HPDE6-E6E7 (cell line): Measurements from ENCODE around the gene SLC35E4.
"Not testable (repeated sequence)": the region's sequence is repeated elsewhere in the genome, so short reads cannot be mapped to it uniquely, and the experiment has no call there.

Source experiments
- DNase-seq: peaks from one replicate; pipeline ENCODE4 v3.0.0; 2011; ENCODE audit warnings: missing footprints; ENCODE audit errors: extremely low spot score

SLC35E4 gene, protein sequence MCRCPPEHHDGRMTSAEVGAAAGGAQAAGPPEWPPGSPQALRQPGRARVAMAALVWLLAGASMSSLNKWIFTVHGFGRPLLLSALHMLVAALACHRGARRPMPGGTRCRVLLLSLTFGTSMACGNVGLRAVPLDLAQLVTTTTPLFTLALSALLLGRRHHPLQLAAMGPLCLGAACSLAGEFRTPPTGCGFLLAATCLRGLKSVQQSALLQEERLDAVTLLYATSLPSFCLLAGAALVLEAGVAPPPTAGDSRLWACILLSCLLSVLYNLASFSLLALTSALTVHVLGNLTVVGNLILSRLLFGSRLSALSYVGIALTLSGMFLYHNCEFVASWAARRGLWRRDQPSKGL

DNA sequence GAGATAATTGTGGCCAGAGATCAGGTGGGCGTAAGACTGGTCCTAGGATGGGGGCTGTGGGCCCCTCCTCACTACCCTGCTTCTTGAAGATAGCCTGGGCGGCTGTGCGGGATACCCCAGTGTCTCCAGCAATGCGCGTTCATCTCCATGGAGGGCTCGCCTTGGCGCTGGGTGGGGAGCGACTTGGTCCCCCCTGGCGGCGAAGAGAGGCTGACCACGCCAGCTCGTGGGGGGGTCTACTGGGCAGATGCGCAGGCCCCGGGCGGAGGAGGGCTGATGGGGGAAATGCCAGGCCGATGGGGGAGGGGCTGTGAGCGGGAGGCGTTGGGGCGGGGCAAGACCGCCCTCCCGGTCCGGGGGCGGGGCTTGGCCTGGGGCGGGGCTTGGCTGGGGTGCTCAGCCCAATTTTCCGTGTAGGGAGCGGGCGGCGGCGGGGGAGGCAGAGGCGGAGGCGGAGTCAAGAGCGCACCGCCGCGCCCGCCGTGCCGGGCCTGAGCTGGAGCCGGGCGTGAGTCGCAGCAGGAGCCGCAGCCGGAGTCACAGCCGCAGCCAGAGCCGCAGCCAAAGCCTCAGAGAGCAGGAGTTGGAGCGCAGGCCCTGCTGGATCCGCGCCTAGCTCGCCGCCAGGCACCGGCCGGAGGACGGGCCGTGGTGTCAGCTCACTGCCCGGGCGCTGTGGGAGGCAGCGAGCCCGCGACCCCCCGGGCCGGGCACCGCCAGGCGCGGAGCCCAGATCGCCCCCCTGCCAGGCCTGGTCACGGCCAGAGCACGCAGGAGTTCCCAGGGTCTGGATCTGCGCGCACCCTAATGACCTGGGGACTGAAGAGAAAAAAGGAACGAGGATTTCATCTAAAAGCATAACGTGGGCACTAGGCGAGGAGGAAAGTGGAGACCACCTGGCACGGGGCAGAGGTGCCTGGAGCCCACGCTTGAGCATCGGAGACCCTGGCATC is at the start of gene SLC35E4:
SLC35E4 (plus strand) TSS at position 509 of the 953 bp plus-strand sequence. CDS start 670 bp downstream, outside the sequence.
- peak; percentile 81 for DNase-seq

DNA sequence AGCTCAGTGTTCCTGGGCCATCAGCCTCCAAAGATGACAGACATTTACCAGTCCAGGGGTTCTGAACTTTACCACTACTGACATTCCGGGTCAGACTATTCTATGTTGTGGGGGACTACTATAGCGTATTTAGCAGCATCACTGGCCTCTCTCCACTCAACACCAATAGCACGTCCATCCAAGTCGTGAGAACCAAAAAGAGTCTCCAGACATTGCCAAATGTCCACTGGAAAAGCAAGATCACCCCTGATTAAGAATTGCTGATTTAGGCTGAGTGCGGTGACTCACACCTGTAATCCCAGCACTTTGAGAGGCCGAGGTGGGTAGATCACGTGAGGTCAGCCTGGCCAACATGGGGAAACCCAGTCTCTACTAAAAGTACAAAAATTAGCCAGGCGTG is 49.2 kb upstream of the SLC35E4 start:
- DNase-seq, result no peak

DNA sequence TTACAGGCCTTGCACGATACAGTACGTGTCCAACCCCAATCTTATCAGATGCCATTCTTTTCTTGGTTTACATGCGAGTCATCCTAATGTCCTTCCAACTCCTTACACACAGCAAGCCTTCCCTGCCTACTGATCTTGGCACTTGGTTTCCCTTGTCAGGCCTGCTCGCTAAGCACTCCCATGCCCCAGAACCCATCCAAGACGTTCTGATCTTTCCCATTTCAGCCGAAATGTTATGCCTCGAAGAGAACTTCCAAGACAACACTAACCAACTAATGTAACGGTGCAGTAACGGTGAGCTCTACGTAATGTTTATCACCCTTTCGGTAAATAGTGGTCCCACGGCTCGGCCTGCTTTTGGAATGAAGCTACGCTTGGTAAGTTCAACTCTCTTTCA is 44.4 kb upstream of the SLC35E4 start:
- no peak for DNase-seq

DNA sequence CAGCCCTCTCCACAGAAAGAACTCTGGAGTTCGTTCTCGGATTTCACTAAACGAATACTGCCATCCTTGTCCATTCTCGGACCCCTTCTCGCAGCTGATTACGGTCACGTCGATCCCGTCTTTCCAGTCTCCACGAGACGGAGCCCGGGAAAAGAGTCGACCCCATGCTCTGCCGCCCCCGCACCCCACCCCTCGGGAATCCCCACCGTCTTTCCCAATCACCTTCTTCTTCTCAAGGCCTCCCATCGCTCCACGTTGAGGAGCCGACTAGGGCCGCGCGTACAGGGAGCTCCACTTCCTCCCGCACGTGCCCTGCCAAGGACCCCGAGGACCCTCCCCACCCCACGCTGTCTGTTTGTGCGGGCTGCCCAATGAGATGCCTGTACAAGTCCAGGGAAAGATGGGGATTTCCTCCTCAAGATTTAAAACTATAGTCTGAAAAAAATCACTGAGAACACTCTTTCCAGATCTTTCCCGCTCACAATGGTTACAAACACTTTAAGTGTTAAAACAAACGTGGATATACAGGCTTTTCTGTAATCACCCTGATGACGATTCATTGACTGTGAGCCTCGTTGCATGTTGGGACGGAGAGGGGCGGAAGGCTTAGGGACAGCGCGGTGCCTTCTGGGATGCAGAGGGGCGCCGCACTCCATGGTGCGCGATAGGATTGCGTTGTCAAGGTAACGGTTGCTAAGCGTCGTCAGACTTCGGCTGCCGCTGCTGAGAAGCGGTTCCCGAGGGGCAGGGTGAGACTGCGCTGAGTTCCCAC is 43.8 kb upstream of the SLC35E4 start, which contains the start of gene PES1:
PES1 (minus strand) TSS at position 323 of the 772 bp plus-strand sequence; CDS start at position 246, 77 bp downstream.
- DNase-seq, result peak; percentile 89

DNA sequence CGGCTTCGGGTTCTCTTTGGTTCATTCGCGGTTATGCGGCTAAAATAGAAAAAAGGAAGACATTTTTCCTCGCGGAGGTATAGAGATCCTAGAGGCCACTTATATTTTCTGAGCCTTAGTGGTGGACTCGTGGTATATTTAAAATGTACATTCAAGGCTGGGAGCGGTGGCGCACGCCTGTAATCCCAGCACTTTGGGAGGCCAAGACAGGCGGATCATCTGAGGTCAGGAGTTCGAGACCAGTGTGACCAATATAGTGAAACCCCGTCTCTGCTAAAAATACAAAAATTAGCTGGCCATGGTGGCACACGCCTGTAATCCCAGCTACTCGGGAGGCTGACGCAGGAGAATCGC is 43.2 kb upstream of the SLC35E4 start:
- not testable (repeated sequence) for DNase-seq

DNA sequence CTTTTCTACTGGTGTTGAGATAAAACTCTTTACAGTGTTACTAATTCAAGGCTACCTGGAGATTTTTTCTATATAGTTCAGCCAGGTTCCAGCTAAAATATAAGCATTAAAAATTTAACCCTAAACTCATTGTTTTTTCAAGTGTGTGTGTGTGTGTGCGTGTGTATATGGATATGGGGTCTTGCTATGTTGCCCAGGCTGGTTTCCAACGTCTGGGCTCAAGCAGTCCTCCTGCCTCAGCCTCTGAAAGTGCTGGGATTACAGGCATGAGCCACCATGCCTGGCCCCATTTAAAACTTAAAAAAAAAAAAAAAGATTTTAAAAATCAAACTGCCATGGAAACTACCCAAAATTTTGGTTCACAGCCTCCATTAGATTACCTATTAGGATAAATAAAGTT is 39.4 kb upstream of the SLC35E4 start:
- DNase-seq, result no peak

DNA sequence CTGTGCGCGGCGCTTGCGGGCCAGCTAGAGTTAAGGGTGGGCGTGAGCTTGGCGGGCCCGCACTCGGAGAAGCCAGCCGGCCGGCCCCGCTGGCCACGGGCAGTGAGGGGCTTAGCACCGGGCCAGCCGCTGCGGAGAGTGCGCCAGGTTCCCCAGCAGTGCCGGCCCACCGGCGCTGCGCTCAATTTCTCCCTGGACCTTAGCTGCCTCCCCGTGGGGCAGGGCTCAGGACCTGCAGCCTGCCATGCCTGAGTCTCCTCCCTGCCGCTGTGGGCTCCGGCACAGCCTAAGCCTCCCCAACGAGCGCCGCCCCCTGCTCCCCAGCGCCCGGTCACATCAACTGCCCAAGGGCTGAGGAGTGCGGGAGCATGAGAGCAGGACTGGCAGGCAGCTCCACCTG is 38.7 kb upstream of the SLC35E4 start:
- DNase-seq, result no peak

DNA sequence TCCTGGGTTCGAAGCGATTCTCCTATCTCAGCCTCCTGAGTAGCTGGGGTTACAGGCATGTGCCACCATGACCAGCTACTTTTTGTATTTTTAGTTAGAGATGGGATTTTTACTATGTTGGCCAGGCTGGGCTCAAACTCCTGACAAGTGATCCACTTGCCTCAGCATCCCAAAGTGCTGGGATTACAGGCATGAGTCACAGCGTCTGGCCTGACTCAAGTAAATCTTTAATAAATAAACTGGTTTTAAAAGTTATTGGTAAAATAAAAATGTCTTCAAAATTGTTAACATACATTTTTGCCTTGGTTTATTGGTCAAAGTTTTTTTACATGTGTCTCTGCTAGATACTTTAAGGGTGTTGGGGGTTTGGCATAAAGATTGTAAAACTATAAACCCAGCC is 36.6 kb upstream of the SLC35E4 start:
- DNase-seq, result no peak

DNA sequence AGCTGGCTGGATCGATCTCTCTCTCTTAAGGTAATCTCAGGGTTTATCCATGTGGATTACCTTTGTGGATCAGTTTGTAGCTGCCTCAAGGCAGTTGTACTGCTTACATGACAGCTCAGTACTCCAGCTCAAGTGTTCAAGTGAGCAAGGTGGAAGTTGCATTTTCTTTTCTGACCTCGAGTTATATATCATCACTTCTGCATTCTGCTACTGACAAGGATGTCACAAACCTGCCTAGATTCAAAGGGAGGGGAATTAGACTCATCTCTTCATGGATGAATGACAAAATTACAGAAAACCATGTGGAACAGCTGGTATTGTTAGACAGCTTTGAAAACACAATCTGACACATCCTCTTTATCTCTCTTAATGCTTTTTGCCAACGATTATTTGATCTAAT is 34.7 kb upstream of the SLC35E4 start:
- no peak for DNase-seq

DNA sequence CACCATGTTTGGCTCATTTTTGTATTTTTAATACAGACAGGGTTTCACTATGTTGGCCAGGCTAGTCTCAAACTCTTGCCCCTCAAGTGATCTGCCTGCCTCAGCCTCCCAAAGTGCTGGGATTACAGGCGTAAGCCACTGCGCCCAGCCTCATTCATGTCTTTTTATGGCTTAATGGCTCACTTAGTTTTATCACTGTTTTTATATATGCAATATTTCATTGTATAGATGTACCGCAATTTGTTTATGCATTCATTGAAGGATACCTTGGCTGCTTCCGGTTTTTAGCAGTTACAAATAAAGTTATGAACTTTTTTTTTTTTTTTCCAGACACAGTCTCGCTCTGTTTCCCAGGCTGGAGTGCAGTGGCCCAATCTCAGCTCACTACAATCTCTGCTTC is 34.1 kb upstream of the SLC35E4 start:
- DNase-seq, result no peak

DNA sequence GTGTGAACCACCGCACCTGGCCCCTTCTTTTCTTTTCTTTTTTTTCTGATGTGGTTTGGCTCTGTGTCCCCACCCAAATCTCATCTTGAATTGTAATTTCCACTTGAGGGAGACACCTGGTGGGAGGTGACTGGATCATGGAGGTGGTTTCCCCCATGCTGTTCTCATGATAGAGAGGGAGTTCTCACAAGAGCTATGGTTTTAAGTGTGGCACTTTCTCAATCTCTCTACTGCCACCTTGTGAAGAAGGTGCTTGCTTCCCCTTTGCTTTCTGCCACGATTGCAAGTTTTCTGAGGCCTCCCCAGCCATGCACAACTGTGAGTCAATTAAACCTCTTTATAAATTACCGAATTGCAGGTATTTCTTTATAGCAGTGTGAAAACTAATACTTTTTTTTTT is 33.5 kb upstream of the SLC35E4 start:
- DNase-seq, result no peak

DNA sequence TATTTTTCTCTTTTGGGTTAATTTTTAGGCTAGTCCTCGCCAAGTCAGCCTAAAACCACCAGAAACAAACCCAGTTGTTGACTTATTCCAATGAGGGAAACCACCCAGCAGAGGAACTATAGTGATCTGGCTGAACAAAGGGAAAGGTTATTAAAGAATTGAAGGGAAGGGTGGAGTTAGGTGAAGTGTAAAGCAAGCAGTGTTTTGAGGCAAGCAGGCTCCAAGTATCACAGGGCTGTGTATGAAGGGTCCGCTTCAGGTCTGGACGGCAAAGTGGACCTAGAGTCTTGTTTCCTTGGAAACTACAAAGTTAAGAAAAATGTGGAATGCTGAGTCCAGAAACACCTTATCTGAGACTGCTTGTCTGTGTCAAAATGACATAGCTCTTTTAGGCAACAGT is 31.8 kb upstream of the SLC35E4 start:
- no peak for DNase-seq

DNA sequence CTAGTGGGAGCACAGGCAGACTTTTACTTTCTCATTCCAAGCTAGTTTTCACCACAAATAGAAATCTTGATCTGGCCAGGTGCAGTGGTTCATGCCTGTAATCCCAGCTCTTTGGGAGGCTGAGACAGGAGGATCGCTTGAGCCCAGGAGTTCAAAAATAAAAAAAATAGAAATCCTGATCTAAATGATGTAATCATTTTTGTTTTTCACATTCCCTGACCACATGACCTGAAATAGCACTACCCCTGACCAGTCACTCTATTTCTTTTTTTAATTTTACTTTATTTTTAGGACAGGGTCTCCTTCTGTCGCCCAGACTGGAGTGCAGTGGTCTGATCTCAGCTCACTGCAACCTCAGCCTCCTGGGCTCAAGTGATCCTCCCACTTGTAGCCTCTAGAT is 30.9 kb upstream of the SLC35E4 start:
- DNase-seq, result no peak

DNA sequence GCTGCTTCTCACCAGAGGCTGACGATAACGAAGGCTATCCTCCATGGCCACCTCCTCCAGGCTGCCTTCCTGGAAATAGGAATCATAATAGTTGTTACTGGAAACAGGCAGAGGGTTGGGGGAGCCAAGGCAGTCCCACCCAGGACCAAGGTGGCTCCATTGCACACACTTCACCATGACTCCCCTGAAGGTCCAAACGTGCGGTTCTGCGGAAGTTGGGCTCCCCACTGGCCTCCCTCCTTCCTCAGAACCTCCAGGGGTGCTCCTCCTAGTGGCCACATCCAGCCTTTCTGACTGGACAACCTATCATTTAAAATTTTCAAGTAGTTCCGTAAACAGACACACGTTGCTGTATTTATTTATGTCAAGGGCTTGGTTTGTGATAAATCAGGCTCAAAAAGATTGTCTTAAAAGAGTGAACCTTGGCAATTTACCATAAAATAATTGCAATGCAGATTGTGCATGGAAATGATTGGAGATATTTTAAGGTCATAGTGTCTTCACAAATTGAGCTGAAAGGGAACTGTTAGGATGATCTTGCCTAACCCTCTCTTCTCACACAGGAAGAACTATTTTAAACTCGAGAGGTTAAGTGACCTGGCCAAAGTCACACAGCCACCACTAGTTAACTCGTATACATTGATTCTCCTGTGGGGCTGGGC is 30.0 kb upstream of the SLC35E4 start:
- peak; percentile 35 for DNase-seq

DNA sequence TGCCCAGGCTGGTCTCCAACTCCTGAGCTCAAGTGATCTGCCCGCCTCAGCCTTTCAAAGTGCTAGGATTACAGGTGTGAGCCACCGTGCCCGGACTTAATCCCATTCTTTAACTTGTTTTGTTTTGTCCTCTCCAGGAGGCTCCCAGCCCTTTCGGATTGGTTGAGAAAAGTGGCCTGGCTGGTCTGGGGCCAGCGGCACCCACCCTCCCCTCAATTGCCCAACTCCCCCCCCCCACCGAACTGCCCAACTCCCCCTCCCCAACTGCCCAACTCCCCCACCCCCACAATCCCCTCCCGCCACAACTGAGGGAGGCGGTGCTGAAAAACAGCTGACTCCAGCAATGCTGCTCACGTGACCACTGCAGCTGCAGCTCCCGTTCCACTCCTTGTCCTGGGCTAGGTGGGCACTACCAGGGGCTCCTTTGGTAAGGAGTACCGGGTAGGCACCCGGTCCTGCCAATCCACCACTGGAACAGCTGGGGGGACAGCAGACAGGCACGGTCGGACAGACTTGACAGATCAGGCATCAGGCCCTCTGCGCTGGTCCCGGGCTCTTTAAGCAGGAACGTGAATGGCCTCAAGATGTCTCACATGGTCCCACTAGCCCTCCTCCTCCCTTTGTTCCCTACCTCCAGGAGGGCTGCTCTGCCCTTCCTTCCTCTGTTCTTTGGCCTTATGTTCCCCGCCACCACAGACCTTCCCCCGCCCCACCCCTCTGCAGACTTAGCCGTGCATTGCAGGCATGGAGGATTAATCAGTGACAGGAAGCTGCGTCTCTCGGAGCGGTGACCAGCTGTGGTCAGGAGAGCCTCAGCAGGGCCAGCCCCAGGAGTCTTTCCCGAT is 28.9 kb upstream of the SLC35E4 start, which contains the start of gene TCN2:
TCN2 (plus strand) TSS at position 720 of the 845 bp plus-strand sequence. CDS start 158 bp downstream, outside the sequence.
- peak; percentile 54 for DNase-seq

DNA sequence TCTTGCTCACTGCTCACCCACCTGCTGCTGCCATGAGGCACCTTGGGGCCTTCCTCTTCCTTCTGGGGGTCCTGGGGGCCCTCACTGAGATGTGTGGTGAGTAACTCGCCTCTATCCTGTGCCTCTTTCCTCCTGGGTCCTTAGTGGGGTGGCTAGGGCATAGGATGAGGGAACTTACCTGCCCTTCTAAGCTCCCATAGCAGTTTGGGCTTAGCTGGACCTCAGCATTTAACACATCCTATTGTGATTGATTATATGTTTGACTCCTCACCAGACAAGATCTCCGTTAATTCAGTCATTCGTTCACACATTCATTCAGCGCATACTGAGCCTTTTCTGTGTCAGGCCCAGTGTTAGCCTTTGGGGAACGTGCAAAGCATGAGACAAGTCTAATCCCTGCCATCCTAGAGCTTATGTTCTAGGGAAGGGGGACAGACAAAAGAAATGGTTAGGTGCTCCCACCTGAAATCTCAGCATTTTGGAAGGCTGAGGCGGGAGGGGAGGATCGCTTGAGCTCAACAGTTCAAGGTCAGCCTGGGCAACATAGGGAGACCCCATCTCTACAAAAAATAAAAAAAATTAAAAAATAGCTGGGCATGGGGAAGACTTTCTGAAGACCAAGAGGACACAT is 28.2 kb upstream of the SLC35E4 start:
- DNase-seq, result no peak

DNA sequence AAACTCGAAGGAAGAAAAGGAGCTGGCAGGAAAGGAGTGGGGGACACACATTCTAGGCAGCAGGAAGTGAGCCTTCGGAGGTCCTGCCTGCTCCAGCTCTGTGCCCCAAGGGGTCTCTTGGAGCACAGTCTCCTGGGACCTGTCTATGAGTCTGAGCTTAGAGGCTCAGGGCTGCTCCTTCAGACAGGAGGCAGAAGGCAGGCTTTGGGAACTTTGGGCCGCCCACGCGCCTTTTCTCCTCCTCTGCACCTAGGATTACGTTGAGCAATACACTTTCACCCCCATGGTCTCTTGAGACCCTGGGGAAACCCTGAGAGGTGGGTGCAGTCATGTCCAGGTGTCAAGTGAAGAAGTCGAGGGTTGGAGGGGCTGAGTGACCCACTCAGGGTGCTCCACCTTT is 27.6 kb upstream of the SLC35E4 start:
- no peak for DNase-seq

DNA sequence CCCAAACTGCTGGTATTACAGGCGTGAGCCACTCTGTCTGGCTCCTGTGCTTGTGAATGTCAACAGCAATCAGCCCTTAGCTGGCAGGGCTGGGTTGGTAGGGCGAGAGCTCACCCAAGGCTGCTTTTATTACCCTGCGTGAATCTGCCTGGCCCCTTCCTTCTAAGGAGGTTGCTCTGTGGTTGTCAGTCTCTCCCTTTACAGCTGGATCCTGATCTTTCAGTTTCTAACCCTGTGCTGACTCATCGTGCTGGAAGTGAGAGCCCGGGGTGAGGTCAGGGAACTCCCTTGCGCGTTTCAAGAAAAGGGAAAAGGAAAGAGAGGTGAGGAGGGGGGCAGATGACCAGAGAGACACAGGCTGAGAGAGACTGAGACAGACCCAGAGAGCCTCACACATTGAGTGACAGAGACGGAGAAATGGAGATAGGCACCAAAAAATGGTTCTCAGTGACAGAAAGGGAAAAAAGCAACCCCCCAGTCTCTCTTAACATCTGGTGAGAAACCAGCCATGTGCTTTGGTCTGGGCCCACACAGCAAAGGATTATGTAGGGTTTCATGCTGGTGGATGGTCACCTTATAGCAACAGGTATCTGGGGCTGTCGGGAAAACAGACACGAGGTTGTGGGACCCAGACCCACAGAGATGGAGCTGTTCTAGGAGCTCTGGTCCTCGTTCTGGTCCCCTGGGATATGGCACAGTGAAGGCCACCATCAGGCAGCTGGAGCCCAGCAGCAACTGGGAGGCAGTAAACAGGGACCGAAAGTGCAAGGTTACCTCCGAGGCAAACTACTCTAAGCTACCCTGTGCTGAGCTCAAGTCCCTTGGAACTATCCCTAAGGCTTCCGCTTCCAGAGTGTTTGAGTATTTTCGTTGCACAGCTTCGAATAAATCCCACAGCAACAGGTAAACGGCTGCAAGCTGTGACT is 26.1 kb upstream of the SLC35E4 start:
- peak; percentile 98 for DNase-seq

DNA sequence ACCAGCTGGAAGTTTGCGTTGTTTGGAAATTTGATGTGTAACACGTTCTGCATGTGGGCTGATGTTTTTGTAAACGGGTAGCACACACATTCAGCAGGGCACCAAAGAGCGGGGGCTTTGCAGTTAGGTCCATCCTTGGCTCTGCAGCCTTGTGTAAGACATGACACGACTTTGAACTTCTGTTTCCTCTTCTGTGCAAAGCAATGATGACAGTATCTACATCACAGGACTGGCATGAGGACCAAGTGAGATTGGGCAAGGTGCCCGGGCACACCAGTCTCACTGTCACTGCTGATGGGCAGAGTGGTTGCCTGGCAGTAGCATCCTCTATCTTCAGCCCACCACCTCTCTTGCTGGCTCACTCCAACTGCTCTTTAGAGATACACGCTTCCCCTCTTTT is 25.3 kb upstream of the SLC35E4 start:
- DNase-seq, result no peak
